H1 (cell line): Measurements from ENCODE around the gene PFDN4. TPM values are rescaled to one million over a fixed set of nuclear protein-coding genes. Genes with fewer than 3 reads are reported as not detected.

Source experiments
- CTCF ChIA-PET: fragments of 300-600 bp; sonication (Branson Sonifier 250); formaldehyde crosslinking; loops from one replicate; lab custom pipeline; 2021; ENCODE audit not compliant: partially characterized antibody; lab: Charles Lee
- POLR2A ChIA-PET: fragments of 300-600 bp; sonication (Branson Sonifier 250); formaldehyde crosslinking; loops from one replicate; lab custom pipeline; 2021; ENCODE audit warnings: inconsistent platforms; ENCODE audit not compliant: partially characterized antibody; lab: Charles Lee
- DNase-seq, 2 experiments: peaks; one replicate each; pipeline versions ENCODE4 v3.0.0 to v3.0.0-alpha.2; 2010 to 2022; ENCODE audit warnings: low spot score in 2 of 2, low read depth in 1 of 2, mixed read lengths in 1 of 2
- FAIRE-seq: peaks from 2 replicates; lab custom pipeline; 2011; peaks lifted over from hg19 to GRCh38; lab: Jason Lieb, UNC
- H2AFZ ChIP-seq: 2 replicates; pipeline ENCODE4 v1.8.1; 2012; ENCODE audit warnings: low read length, inconsistent platforms
- H2AK5ac ChIP-seq: 2 replicates; pipeline ENCODE4 v1.6.1; 2013; ENCODE audit warnings: low read depth, low read length
- H2BK120ac ChIP-seq: replicated peaks from 2 replicates; pipeline ENCODE3; 2013; ENCODE audit warnings: low read depth, low read length, inconsistent platforms
- H2BK12ac ChIP-seq: 2 replicates; pipeline ENCODE4 v1.6.1; 2013; ENCODE audit warnings: low read depth, low read length
- H2BK15ac ChIP-seq: 2 replicates; pipeline ENCODE4 v1.6.1; 2013; ENCODE audit warnings: low read length
- H2BK20ac ChIP-seq: 2 replicates; pipeline ENCODE4 v1.6.1; 2013; ENCODE audit warnings: low read length
- H2BK5ac ChIP-seq: 2 replicates; pipeline ENCODE4 v1.6.1; 2013; ENCODE audit warnings: low read depth, low read length
- H3K14ac ChIP-seq: 2 replicates; pipeline ENCODE4 v1.6.1; 2013; ENCODE audit warnings: inconsistent platforms; ENCODE audit not compliant: insufficient read length
- H3K18ac ChIP-seq: 2 replicates; pipeline ENCODE4 v1.6.1; 2013; ENCODE audit warnings: low read length; ENCODE audit errors: extremely low read depth
- H3K23ac ChIP-seq: 2 replicates; pipeline ENCODE4 v1.6.1; 2013; ENCODE audit warnings: inconsistent platforms; ENCODE audit not compliant: insufficient read length
- H3K23me2 ChIP-seq: 2 replicates; pipeline ENCODE4 v1.6.1; 2013; ENCODE audit warnings: low read depth, low read length
- H3K27ac ChIP-seq: 2 replicates; pipeline ENCODE4 v1.6.1; 2011; ENCODE audit warnings: low read depth, low read length, inconsistent platforms
- H3K27me3 ChIP-seq, 4 experiments: replicated peaks in 1 of 4; 1 replicate in 1 of 4; 2 replicates in 3 of 4; pipeline versions ENCODE4 v1.6.1 to v1.8.1; 2011 to 2013; ENCODE audit warnings: low read length in 3 of 4, mild to moderate bottlenecking in 3 of 4, inconsistent platforms in 2 of 4, mixed read lengths in 2 of 4, moderate library complexity in 1 of 4; ENCODE audit not compliant: control insufficient read depth in 3 of 4, insufficient read depth in 3 of 4; ENCODE audit errors: extremely low read depth in 1 of 4
- H3K36me3 ChIP-seq, 4 experiments: 2 replicates each; pipeline versions ENCODE4 v1.6.1 to v1.8.1; 2011 to 2013; ENCODE audit warnings: mild to moderate bottlenecking in 4 of 4, low read length in 3 of 4, moderate library complexity in 2 of 4, control low read depth in 1 of 4, inconsistent platforms in 1 of 4; ENCODE audit not compliant: insufficient read depth in 4 of 4, control insufficient read depth in 2 of 4
- H3K4ac ChIP-seq: replicated peaks from 2 replicates; pipeline ENCODE3; 2013; ENCODE audit warnings: low read length, low read depth, mixed read lengths, inconsistent platforms; ENCODE audit not compliant: insufficient read length
- H3K4me1 ChIP-seq, 4 experiments: replicated peaks in 1 of 4; 1 replicate in 1 of 4; 2 replicates in 3 of 4; pipeline versions ENCODE4 v1.6.1 to v1.8.1; 2011 to 2013; ENCODE audit warnings: low read length in 3 of 4, inconsistent platforms in 2 of 4, mixed read lengths in 1 of 4; ENCODE audit not compliant: insufficient read depth in 4 of 4, control insufficient read depth in 3 of 4
- H3K4me2 ChIP-seq, 2 experiments: 2 replicates each; pipeline versions ENCODE4 v1.6.1 to v1.8.1; 2011 to 2013; ENCODE audit warnings: low read depth in 2 of 2, low read length in 2 of 2, control low read depth in 1 of 2, inconsistent platforms in 1 of 2, mild to moderate bottlenecking in 1 of 2; ENCODE audit not compliant: insufficient read depth in 1 of 2
- H3K4me3 ChIP-seq, 4 experiments: fragments of 200-600, 300-600 bp in 1 of 4; sonication (generic), shearing (Covaris generic), sonication (Bioruptor Twin) in 1 of 4; 2 replicates each; pipeline versions ENCODE4 v1.5.1 to v1.8.1; 2011 to 2016; ENCODE audit warnings: low read length in 4 of 4, low read depth in 3 of 4, control low read depth in 2 of 4, inconsistent platforms in 2 of 4, mild to moderate bottlenecking in 2 of 4, mixed read lengths in 1 of 4, moderate library complexity in 1 of 4; ENCODE audit not compliant: insufficient read depth in 2 of 4; ENCODE audit errors: extremely low read depth in 1 of 4
- H3K56ac ChIP-seq: replicated peaks from 2 replicates; pipeline ENCODE3; 2013; ENCODE audit warnings: low read depth, mild to moderate bottlenecking, mixed read lengths, low read length, inconsistent platforms; ENCODE audit not compliant: insufficient read length
- H3K79me1 ChIP-seq: 2 replicates; pipeline ENCODE4 v1.6.1; 2013; ENCODE audit warnings: low read depth, low read length, control low read depth
- H3K79me2 ChIP-seq, 2 experiments: 2 replicates each; pipeline versions ENCODE4 v1.6.1 to v1.8.1; 2012 to 2013; ENCODE audit warnings: low read length in 2 of 2, mild to moderate bottlenecking in 2 of 2, inconsistent platforms in 1 of 2; ENCODE audit not compliant: insufficient read depth in 2 of 2, control insufficient read depth in 1 of 2
- H3K9ac ChIP-seq, 4 experiments: replicated peaks in 1 of 4; 1 replicate in 1 of 4; 2 replicates in 3 of 4; pipeline versions ENCODE4 v1.6.1 to v1.8.1; 2011 to 2013; ENCODE audit warnings: low read depth in 3 of 4, low read length in 3 of 4, control low read depth in 2 of 4, mild to moderate bottlenecking in 2 of 4, moderate library complexity in 2 of 4, inconsistent platforms in 1 of 4; ENCODE audit errors: extremely low read depth in 1 of 4
- H3K9me3 ChIP-seq, 2 experiments: 2 replicates each; pipeline versions ENCODE4 v1.6.1 to v1.8.1; 2012 to 2013; ENCODE audit warnings: mild to moderate bottlenecking in 2 of 2, moderate library complexity in 2 of 2, control low read depth in 1 of 2, inconsistent platforms in 1 of 2, low read depth in 1 of 2, low read length in 1 of 2, mixed read lengths in 1 of 2; ENCODE audit not compliant: insufficient read depth in 2 of 2
- H4K20me1 ChIP-seq, 2 experiments: replicated peaks in 1 of 2; 2 replicates each; pipeline versions ENCODE3 to v1.8.1; 2011 to 2013; ENCODE audit warnings: inconsistent platforms in 2 of 2, low read length in 2 of 2, mild to moderate bottlenecking in 1 of 2; ENCODE audit not compliant: insufficient read depth in 2 of 2, control insufficient read depth in 1 of 2
- H4K5ac ChIP-seq: 2 replicates; pipeline ENCODE4 v1.6.1; 2013; ENCODE audit warnings: low read length, low read depth, mixed read lengths, inconsistent platforms; ENCODE audit not compliant: insufficient read length
- H4K8ac ChIP-seq: 2 replicates; pipeline ENCODE4 v1.8.0; 2013; ENCODE audit warnings: mild to moderate bottlenecking, moderate library complexity, low read length, inconsistent platforms; ENCODE audit not compliant: insufficient read depth; ENCODE audit errors: extremely low read depth
- H4K91ac ChIP-seq: replicated peaks from 2 replicates; pipeline ENCODE3; 2013; ENCODE audit warnings: low read length, mixed read lengths, inconsistent platforms; ENCODE audit not compliant: insufficient read length
- BRCA1 ChIP-seq: IDR thresholded peaks from 2 replicates; pipeline ENCODE4 v1.6.1; 2012; ENCODE audit warnings: low read depth, low read length, improper control_type of control experiment
- CBX8 ChIP-seq: fragments of 300-800, 300-1000 bp; sonication (generic); IDR thresholded peaks from 2 replicates; pipeline ENCODE4 v1.7.1; 2016; ENCODE audit warnings: low read depth, low read length, borderline replicate concordance
- CHD1 ChIP-seq: IDR thresholded peaks from 2 replicates; pipeline ENCODE4 v1.6.1; 2012; ENCODE audit warnings: low read depth, low read length, improper control_type of control experiment
- EZH2 ChIP-seq: fragments of 200-600 bp; sonication (generic); IDR thresholded peaks from 2 replicates; pipeline ENCODE4 v1.7.1; 2012; ENCODE audit warnings: low read depth, mild to moderate bottlenecking, moderate library complexity, low read length, inconsistent platforms; ENCODE audit not compliant: severe bottlenecking
- GABPA ChIP-seq: IDR thresholded peaks from 2 replicates; pipeline ENCODE4 v1.6.1; 2011; ENCODE audit warnings: mild to moderate bottlenecking, low read length, moderate library complexity, borderline replicate concordance; ENCODE audit not compliant: insufficient read depth
- POLR2A ChIP-seq, 2 experiments: IDR thresholded peaks; 1 replicate in 1 of 2; 2 replicates in 1 of 2; pipeline ENCODE4 v1.6.1; 2011; ENCODE audit warnings: low read depth in 2 of 2, low read length in 2 of 2, mild to moderate bottlenecking in 2 of 2; ENCODE audit errors: control extremely low read depth in 1 of 2
- POU5F1 ChIP-seq: IDR thresholded peaks from 2 replicates; pipeline ENCODE4 v1.6.1; 2011; ENCODE audit warnings: low read depth, mild to moderate bottlenecking, low read length, moderate library complexity
- RNF2 ChIP-seq: fragments of 200-900, 300-1000 bp; sonication (generic); IDR thresholded peaks from 2 replicates; pipeline ENCODE4 v1.7.1; 2016; ENCODE audit warnings: borderline replicate concordance, low read depth, mild to moderate bottlenecking, antibody characterized with exemption, low read length; ENCODE audit not compliant: poor library complexity, severe bottlenecking; ENCODE audit errors: missing control alignments
- SIN3A ChIP-seq, 2 experiments: IDR thresholded peaks in 1 of 2; conservative IDR thresholded peaks in 1 of 2; 2 replicates each; pipeline ENCODE4 v1.6.1; 2011 to 2012; ENCODE audit warnings: low read length in 2 of 2, improper control_type of control experiment in 1 of 2, low read depth in 1 of 2, mild to moderate bottlenecking in 1 of 2
- SRF ChIP-seq: IDR thresholded peaks from 2 replicates; pipeline ENCODE4 v1.6.1; 2011; ENCODE audit warnings: mild to moderate bottlenecking, low read depth, low read length, moderate library complexity
- ZNF274 ChIP-seq: IDR thresholded peaks from 2 replicates; pipeline ENCODE4 v1.7.0; 2012; ENCODE audit warnings: low read length, borderline replicate concordance; ENCODE audit errors: extremely low read depth
- WGBS, 2 experiments: shearing (Covaris generic) in 1 of 2; methylation state at CpG; one replicate each; pipeline versions ENCODE4 v1.1.6 to v1.1.7; 2013 to 2015; ENCODE audit warnings: low lambda C conversion rate in 2 of 2, mixed read lengths in 2 of 2, inconsistent platforms in 1 of 2, low coverage in 1 of 2, missing lambda C conversion rate in 1 of 2; ENCODE audit not compliant: insufficient replicate concordance in 2 of 2, insufficient coverage in 1 of 2, insufficient read length in 1 of 2; ENCODE audit errors: extremely low coverage in 1 of 2, missing lambda C conversion rate in 1 of 2; 5-methylcytosine and 5-hydroxymethylcytosine counted together
- polyA plus RNA-seq, 7 experiments: library from polyadenylated mRNA; depleted of rRNA in 3 of 7; stranded (reverse) in 5 of 7; unstranded in 2 of 7; fragments of >200 nt in 5 of 7; fragments of 200-250 nt in 2 of 7; gene quantifications; 1 replicate in 5 of 7; 2 replicates in 1 of 7; 4 replicates in 1 of 7; pipeline versions ENCODE4 v1.2.1 to v1.2.3, GENCODE V29; 2011 to 2013; ENCODE audit warnings: missing spikeins in 2 of 7, mixed read lengths in 2 of 7
- total RNA-seq: library from RNA; stranded (reverse); fragmentation: NEBNext Ultra II Directional; extraction: Animal tissue kit (Norgen Biotek cat#: 25700); gene quantifications from 2 replicates; pipeline ENCODE4 v1.2.1, GENCODE V29; 2021
- TF ChIP-seq, protein P1 (sequence below): IDR thresholded peaks from 2 replicates; pipeline ENCODE4 v1.6.1; 2012; ENCODE audit warnings: low read length, inconsistent platforms

Gene PFDN4
- total and polyA plus RNA-seq, 2 of the 8 experiments (the other 6 are each of a cell fraction or from before 2014, with no cell fraction given), result 41.9 to 96.8 TPM

DNA sequence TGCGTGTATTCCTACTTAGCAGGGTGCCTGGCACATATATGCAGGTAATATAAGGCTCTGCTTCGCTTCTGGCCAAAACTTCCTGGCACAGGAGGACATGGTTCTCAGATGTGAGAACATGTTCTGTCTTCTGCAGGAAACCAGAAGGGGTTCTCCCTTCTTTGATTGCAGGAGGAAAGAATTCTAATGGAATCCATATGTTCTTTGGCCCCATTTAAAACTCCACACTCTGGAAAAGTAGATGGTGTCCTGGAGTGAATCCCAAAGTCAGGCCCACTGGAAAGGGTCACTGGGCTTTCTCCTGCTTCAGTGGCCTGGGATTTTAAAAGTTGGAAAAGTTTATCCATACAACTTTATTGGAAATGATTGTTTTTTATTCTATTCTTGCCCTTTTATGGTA is 17.7 kb upstream of the PFDN4 start:
- Histone ChIP-seq H3K4me3 (no peak overlapping the region), H3K9me3 (no peaks in the 10 kb centered on the region), H3K79me1 (no peaks in the 10 kb centered on the region), H2BK5ac (no peak overlapping the region), H3K36me3 (no peaks in the 10 kb centered on the region), H2AFZ (no peak overlapping the region), H3K9ac (no peak overlapping the region), H3K56ac (no peak overlapping the region), H3K23ac (no peak overlapping the region), H2BK12ac (no peak overlapping the region), H3K14ac (no peak overlapping the region), H3K27me3 (no peaks in the 10 kb centered on the region), H4K8ac (no peak overlapping the region), H2BK120ac (no peak overlapping the region), H4K91ac (no peak overlapping the region), H2BK20ac (no peak overlapping the region), H3K18ac (no peak overlapping the region), H3K4ac (no peak overlapping the region), H4K5ac (no peak overlapping the region), H3K4me1 (no peaks in the 10 kb centered on the region), H4K20me1 (no peaks in the 10 kb centered on the region), H2AK5ac (no peak overlapping the region), H3K79me2 (no peaks in the 10 kb centered on the region), H3K23me2 (no peaks in the 10 kb centered on the region), H2BK15ac (no peak overlapping the region), H3K27ac (no peak overlapping the region), H3K4me2 (no peak overlapping the region)
- DNase-seq (no peak), FAIRE-seq (no peak)
- ChIA-PET CTCF (interaction anchor here (3.7 to 23.7 kb wide), 2 partner anchors 9 to 92 kb away, joined by 22 to 591 read pairs; no protein-coding TSS in a partner anchor), POLR2A (no interaction called here)
- 92% methylated on average over 2 of the region's 2 CpGs; no CpG with 5 or more reads in 1 of the 2 experiments for WGBS, 2 experiments
- TF ChIP-seq SRF, result no peak
- TF ChIP-seq CHD1, result no peak
- no peak for TF ChIP-seq EZH2
- no peak for TF ChIP-seq BRCA1
- TF ChIP-seq POU5F1, result no peak
- no peak for TF ChIP-seq RNF2
- TF ChIP-seq GABPA, result no peak
- TF ChIP-seq SIN3A (conservative IDR thresholded peaks at IDR 0.05 in 1 of 2, IDR thresholded peaks at IDR 0.05 in 1 of 2; ENCODE audit: low read depth in 1 of 2, low read length in 2 of 2), result no peak
- TF ChIP-seq, protein P1, sequence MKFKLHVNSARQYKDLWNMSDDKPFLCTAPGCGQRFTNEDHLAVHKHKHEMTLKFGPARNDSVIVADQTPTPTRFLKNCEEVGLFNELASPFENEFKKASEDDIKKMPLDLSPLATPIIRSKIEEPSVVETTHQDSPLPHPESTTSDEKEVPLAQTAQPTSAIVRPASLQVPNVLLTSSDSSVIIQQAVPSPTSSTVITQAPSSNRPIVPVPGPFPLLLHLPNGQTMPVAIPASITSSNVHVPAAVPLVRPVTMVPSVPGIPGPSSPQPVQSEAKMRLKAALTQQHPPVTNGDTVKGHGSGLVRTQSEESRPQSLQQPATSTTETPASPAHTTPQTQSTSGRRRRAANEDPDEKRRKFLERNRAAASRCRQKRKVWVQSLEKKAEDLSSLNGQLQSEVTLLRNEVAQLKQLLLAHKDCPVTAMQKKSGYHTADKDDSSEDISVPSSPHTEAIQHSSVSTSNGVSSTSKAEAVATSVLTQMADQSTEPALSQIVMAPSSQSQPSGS, result no peak
- no peak for TF ChIP-seq CBX8
- no peak for TF ChIP-seq POLR2A (IDR thresholded peaks at IDR 0.05; ENCODE audit: control extremely low read depth in 1 of 2, low read depth in 2 of 2, low read length in 2 of 2)
- TF ChIP-seq ZNF274, result no peak
